22Rv1 (cell line): ENCODE measurements around the gene ATP10A.

Experiments
- ZFX ChIP-seq: fragments of 450-650 bp; IDR thresholded peaks from 2 replicates; pipeline ENCODE4 v1.6.1; 2017; ENCODE audit warnings: antibody characterized with exemption, borderline replicate concordance
- TF ChIP-seq, protein P1 (sequence below): fragments of 450-650 bp; IDR thresholded peaks from 2 replicates; pipeline ENCODE4 v1.5.1; 2017; ENCODE audit warnings: mild to moderate bottlenecking

DNA sequence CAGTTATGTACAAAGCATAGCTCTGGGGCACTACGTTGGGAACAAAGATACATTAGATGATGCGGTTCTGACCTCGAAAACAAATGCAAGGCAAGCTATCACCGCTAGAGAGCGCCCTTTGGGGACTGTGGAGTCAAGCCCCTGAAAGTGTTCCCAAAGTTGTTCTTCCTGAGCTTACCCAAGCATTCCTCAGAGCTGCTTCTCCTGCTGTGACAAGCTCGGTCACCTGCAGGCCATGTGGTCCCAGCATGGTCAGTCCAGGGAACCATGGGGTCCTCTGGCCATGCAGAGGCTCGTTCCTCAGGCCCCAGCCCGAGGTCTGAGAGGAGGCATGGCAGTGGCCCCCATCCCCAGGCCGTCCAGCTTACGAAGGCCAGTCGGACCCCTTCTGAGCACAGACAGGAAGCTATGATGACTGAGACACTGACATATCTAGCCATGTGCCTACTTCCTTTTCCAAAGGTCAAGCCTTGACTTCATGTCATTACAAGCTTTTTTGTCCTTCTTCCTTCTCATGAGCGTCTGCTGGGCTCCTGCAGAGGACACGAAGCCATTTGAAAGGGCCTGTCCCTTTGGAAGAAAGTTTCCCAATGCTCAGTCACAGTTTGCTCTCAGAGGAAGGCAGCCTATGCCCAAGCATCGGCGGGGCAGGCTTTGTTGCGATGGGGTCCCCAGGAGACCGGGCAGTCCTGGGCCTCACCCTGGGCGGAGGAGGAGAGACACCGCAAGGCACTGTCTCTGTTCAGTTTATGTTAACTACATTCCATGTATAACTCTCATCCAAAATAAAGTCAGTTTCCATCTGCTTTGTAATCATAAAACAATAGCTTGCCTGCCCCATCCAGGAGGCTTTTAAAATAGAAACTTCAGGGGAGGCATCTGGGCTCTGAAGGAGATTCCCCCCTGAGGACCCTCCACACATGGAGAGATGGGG is 79.3 kb downstream of the ATP10A start:
- TF ChIP-seq, protein P1, sequence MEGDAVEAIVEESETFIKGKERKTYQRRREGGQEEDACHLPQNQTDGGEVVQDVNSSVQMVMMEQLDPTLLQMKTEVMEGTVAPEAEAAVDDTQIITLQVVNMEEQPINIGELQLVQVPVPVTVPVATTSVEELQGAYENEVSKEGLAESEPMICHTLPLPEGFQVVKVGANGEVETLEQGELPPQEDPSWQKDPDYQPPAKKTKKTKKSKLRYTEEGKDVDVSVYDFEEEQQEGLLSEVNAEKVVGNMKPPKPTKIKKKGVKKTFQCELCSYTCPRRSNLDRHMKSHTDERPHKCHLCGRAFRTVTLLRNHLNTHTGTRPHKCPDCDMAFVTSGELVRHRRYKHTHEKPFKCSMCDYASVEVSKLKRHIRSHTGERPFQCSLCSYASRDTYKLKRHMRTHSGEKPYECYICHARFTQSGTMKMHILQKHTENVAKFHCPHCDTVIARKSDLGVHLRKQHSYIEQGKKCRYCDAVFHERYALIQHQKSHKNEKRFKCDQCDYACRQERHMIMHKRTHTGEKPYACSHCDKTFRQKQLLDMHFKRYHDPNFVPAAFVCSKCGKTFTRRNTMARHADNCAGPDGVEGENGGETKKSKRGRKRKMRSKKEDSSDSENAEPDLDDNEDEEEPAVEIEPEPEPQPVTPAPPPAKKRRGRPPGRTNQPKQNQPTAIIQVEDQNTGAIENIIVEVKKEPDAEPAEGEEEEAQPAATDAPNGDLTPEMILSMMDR: peak; percentile 44
- no peak for TF ChIP-seq ZFX
